HG02678 (cell line): ENCODE results near the gene RPTOR.
"Not testable (repeated sequence)": the region's sequence is repeated elsewhere in the genome, so short reads cannot be mapped to it uniquely, and the experiment has no call there.

Experiments used
- ATAC-seq: cut with Tn5 transposase; IDR thresholded peaks from one replicate; pipeline ENCODE4 v1.9.1; 2021; ENCODE audit warnings: mild to moderate bottlenecking, moderate library complexity; ENCODE audit not compliant: unreplicated experiment

The RPTOR gene

GRCh38 chr17:80552523-80552922 is 7.9 kb downstream of the RPTOR start:
- ATAC-seq, result no peak

- no peak for ATAC-seq
These were observed 10.6 kb downstream of the RPTOR start for GRCh38 chr17:80555266-80555665.

GRCh38 chr17:80558046-80558445 is 13.4 kb downstream of the RPTOR start:
- no peak for ATAC-seq

GRCh38 chr17:80559825-80560251 is 15.2 kb downstream of the RPTOR start:
- ATAC-seq, result no peak

GRCh38 chr17:80561541-80562114 is 17.0 kb downstream of the RPTOR start:
- no peak for ATAC-seq

GRCh38 chr17:80564545-80564944 is 19.9 kb downstream of the RPTOR start:
- ATAC-seq, result no peak

- ATAC-seq, result no peak
These were observed 20.9 kb downstream of the RPTOR start for GRCh38 chr17:80565343-80566053.

GRCh38 chr17:80566054-80566400 is 21.4 kb downstream of the RPTOR start:
- ATAC-seq, result no peak

GRCh38 chr17:80568246-80568645 is 23.6 kb downstream of the RPTOR start:
- no peak for ATAC-seq

- ATAC-seq, result no peak
These were observed 25.3 kb downstream of the RPTOR start for GRCh38 chr17:80569924-80570323.

- ATAC-seq, result no peak
These were observed 29.1 kb downstream of the RPTOR start for GRCh38 chr17:80573701-80574100.

GRCh38 chr17:80574496-80574895 is 29.9 kb downstream of the RPTOR start:
- no peak for ATAC-seq

- peak; percentile 84 for ATAC-seq
These were observed 30.6 kb downstream of the RPTOR start for GRCh38 chr17:80575057-80575875.

GRCh38 chr17:80577876-80578570 is 33.4 kb downstream of the RPTOR start:
- ATAC-seq, result no peak

- not testable (repeated sequence) for ATAC-seq
These were observed 34.2 kb downstream of the RPTOR start for GRCh38 chr17:80578668-80579388.

GRCh38 chr17:80582165-80582564 is 37.5 kb downstream of the RPTOR start:
- ATAC-seq, result no peak

- ATAC-seq, result no peak
These were observed 39.7 kb downstream of the RPTOR start for GRCh38 chr17:80584176-80584905.

GRCh38 chr17:80585890-80586845 is 41.5 kb downstream of the RPTOR start:
- no peak for ATAC-seq

GRCh38 chr17:80586846-80587228 is 42.2 kb downstream of the RPTOR start:
- ATAC-seq, result no peak
